A549 (cell line): ENCODE data around the gene MFSD6L.

Experiments
- CTCF ChIP-seq: fragments of >200 bp; sonication (Bioruptor Twin); formaldehyde crosslinking; IDR thresholded peaks from 3 replicates; pipeline ENCODE4 v1.5.1; 2016
- MAX ChIP-seq: IDR thresholded peaks from 2 replicates; pipeline ENCODE4 v1.6.1; 2012
- RAD21 ChIP-seq, 2 experiments: fragments of >200 bp in 1 of 2; sonication (Bioruptor Twin) in 1 of 2; formaldehyde crosslinking in 1 of 2; IDR thresholded peaks in 1 of 2; conservative IDR thresholded peaks in 1 of 2; 2 replicates in 1 of 2; 3 replicates in 1 of 2; pipeline ENCODE4 v1.6.1; 2012 to 2018; ENCODE audit warnings: inconsistent platforms in 1 of 2
- RCOR1 ChIP-seq: fragments of 150-350 bp; IDR thresholded peaks from 2 replicates; pipeline ENCODE4 v1.6.1; 2014; ENCODE audit warnings: antibody characterized with exemption, low read length, low read depth

- TF ChIP-seq CTCF (no peak), RAD21 (conservative IDR thresholded peaks at IDR 0.05 in 1 of 2, IDR thresholded peaks at IDR 0.05 in 1 of 2) (no peak), MAX (no peak), RCOR1 (no peak)
These were observed 43.4 kb downstream of the MFSD6L start for GRCh38 chr17:8755590-8756255.
